H1 (cell line): ENCODE results near the gene TMEM273. TPM values are rescaled to one million over a fixed set of nuclear protein-coding genes. Genes with fewer than 3 reads are reported as not detected.
"Not testable (repeated sequence)": the region's sequence is repeated elsewhere in the genome, so short reads cannot be mapped to it uniquely, and the experiment has no call there.

Experiments used
- CTCF ChIA-PET: fragments of 300-600 bp; sonication (Branson Sonifier 250); formaldehyde crosslinking; loops from one replicate; lab custom pipeline; 2021; ENCODE audit not compliant: partially characterized antibody; lab: Charles Lee
- POLR2A ChIA-PET: fragments of 300-600 bp; sonication (Branson Sonifier 250); formaldehyde crosslinking; loops from one replicate; lab custom pipeline; 2021; ENCODE audit warnings: inconsistent platforms; ENCODE audit not compliant: partially characterized antibody; lab: Charles Lee
- DNase-seq, 2 experiments: peaks; one replicate each; pipeline versions ENCODE4 v3.0.0 to v3.0.0-alpha.2; 2010 to 2022; ENCODE audit warnings: low spot score in 2 of 2, low read depth in 1 of 2, mixed read lengths in 1 of 2
- FAIRE-seq: peaks from 2 replicates; lab custom pipeline; 2011; peaks lifted over from hg19 to GRCh38; lab: Jason Lieb, UNC
- H2AFZ ChIP-seq: 2 replicates; pipeline ENCODE4 v1.8.1; 2012; ENCODE audit warnings: low read length, inconsistent platforms
- H2AK5ac ChIP-seq: 2 replicates; pipeline ENCODE4 v1.6.1; 2013; ENCODE audit warnings: low read depth, low read length
- H2BK120ac ChIP-seq: replicated peaks from 2 replicates; pipeline ENCODE3; 2013; ENCODE audit warnings: low read depth, low read length, inconsistent platforms
- H2BK12ac ChIP-seq: 2 replicates; pipeline ENCODE4 v1.6.1; 2013; ENCODE audit warnings: low read depth, low read length
- H2BK15ac ChIP-seq: 2 replicates; pipeline ENCODE4 v1.6.1; 2013; ENCODE audit warnings: low read length
- H2BK20ac ChIP-seq: 2 replicates; pipeline ENCODE4 v1.6.1; 2013; ENCODE audit warnings: low read length
- H2BK5ac ChIP-seq: 2 replicates; pipeline ENCODE4 v1.6.1; 2013; ENCODE audit warnings: low read depth, low read length
- H3K14ac ChIP-seq: 2 replicates; pipeline ENCODE4 v1.6.1; 2013; ENCODE audit warnings: inconsistent platforms; ENCODE audit not compliant: insufficient read length
- H3K18ac ChIP-seq: 2 replicates; pipeline ENCODE4 v1.6.1; 2013; ENCODE audit warnings: low read length; ENCODE audit errors: extremely low read depth
- H3K23ac ChIP-seq: 2 replicates; pipeline ENCODE4 v1.6.1; 2013; ENCODE audit warnings: inconsistent platforms; ENCODE audit not compliant: insufficient read length
- H3K23me2 ChIP-seq: 2 replicates; pipeline ENCODE4 v1.6.1; 2013; ENCODE audit warnings: low read depth, low read length
- H3K27ac ChIP-seq: 2 replicates; pipeline ENCODE4 v1.6.1; 2011; ENCODE audit warnings: low read depth, low read length, inconsistent platforms
- H3K27me3 ChIP-seq, 4 experiments: replicated peaks in 1 of 4; 1 replicate in 1 of 4; 2 replicates in 3 of 4; pipeline versions ENCODE4 v1.6.1 to v1.8.1; 2011 to 2013; ENCODE audit warnings: low read length in 3 of 4, mild to moderate bottlenecking in 3 of 4, inconsistent platforms in 2 of 4, mixed read lengths in 2 of 4, moderate library complexity in 1 of 4; ENCODE audit not compliant: control insufficient read depth in 3 of 4, insufficient read depth in 3 of 4; ENCODE audit errors: extremely low read depth in 1 of 4
- H3K36me3 ChIP-seq, 4 experiments: 2 replicates each; pipeline versions ENCODE4 v1.6.1 to v1.8.1; 2011 to 2013; ENCODE audit warnings: mild to moderate bottlenecking in 4 of 4, low read length in 3 of 4, moderate library complexity in 2 of 4, control low read depth in 1 of 4, inconsistent platforms in 1 of 4; ENCODE audit not compliant: insufficient read depth in 4 of 4, control insufficient read depth in 2 of 4
- H3K4ac ChIP-seq: replicated peaks from 2 replicates; pipeline ENCODE3; 2013; ENCODE audit warnings: low read length, low read depth, mixed read lengths, inconsistent platforms; ENCODE audit not compliant: insufficient read length
- H3K4me1 ChIP-seq, 4 experiments: replicated peaks in 1 of 4; 1 replicate in 1 of 4; 2 replicates in 3 of 4; pipeline versions ENCODE4 v1.6.1 to v1.8.1; 2011 to 2013; ENCODE audit warnings: low read length in 3 of 4, inconsistent platforms in 2 of 4, mixed read lengths in 1 of 4; ENCODE audit not compliant: insufficient read depth in 4 of 4, control insufficient read depth in 3 of 4
- H3K4me2 ChIP-seq, 2 experiments: 2 replicates each; pipeline versions ENCODE4 v1.6.1 to v1.8.1; 2011 to 2013; ENCODE audit warnings: low read depth in 2 of 2, low read length in 2 of 2, control low read depth in 1 of 2, inconsistent platforms in 1 of 2, mild to moderate bottlenecking in 1 of 2; ENCODE audit not compliant: insufficient read depth in 1 of 2
- H3K4me3 ChIP-seq, 4 experiments: fragments of 200-600, 300-600 bp in 1 of 4; sonication (generic), shearing (Covaris generic), sonication (Bioruptor Twin) in 1 of 4; 2 replicates each; pipeline versions ENCODE4 v1.5.1 to v1.8.1; 2011 to 2016; ENCODE audit warnings: low read length in 4 of 4, low read depth in 3 of 4, control low read depth in 2 of 4, inconsistent platforms in 2 of 4, mild to moderate bottlenecking in 2 of 4, mixed read lengths in 1 of 4, moderate library complexity in 1 of 4; ENCODE audit not compliant: insufficient read depth in 2 of 4; ENCODE audit errors: extremely low read depth in 1 of 4
- H3K56ac ChIP-seq: replicated peaks from 2 replicates; pipeline ENCODE3; 2013; ENCODE audit warnings: low read depth, mild to moderate bottlenecking, mixed read lengths, low read length, inconsistent platforms; ENCODE audit not compliant: insufficient read length
- H3K79me1 ChIP-seq: 2 replicates; pipeline ENCODE4 v1.6.1; 2013; ENCODE audit warnings: low read depth, low read length, control low read depth
- H3K79me2 ChIP-seq, 2 experiments: 2 replicates each; pipeline versions ENCODE4 v1.6.1 to v1.8.1; 2012 to 2013; ENCODE audit warnings: low read length in 2 of 2, mild to moderate bottlenecking in 2 of 2, inconsistent platforms in 1 of 2; ENCODE audit not compliant: insufficient read depth in 2 of 2, control insufficient read depth in 1 of 2
- H3K9ac ChIP-seq, 4 experiments: replicated peaks in 1 of 4; 1 replicate in 1 of 4; 2 replicates in 3 of 4; pipeline versions ENCODE4 v1.6.1 to v1.8.1; 2011 to 2013; ENCODE audit warnings: low read depth in 3 of 4, low read length in 3 of 4, control low read depth in 2 of 4, mild to moderate bottlenecking in 2 of 4, moderate library complexity in 2 of 4, inconsistent platforms in 1 of 4; ENCODE audit errors: extremely low read depth in 1 of 4
- H3K9me3 ChIP-seq, 2 experiments: 2 replicates each; pipeline versions ENCODE4 v1.6.1 to v1.8.1; 2012 to 2013; ENCODE audit warnings: mild to moderate bottlenecking in 2 of 2, moderate library complexity in 2 of 2, control low read depth in 1 of 2, inconsistent platforms in 1 of 2, low read depth in 1 of 2, low read length in 1 of 2, mixed read lengths in 1 of 2; ENCODE audit not compliant: insufficient read depth in 2 of 2
- H4K20me1 ChIP-seq, 2 experiments: replicated peaks in 1 of 2; 2 replicates each; pipeline versions ENCODE3 to v1.8.1; 2011 to 2013; ENCODE audit warnings: inconsistent platforms in 2 of 2, low read length in 2 of 2, mild to moderate bottlenecking in 1 of 2; ENCODE audit not compliant: insufficient read depth in 2 of 2, control insufficient read depth in 1 of 2
- H4K5ac ChIP-seq: 2 replicates; pipeline ENCODE4 v1.6.1; 2013; ENCODE audit warnings: low read length, low read depth, mixed read lengths, inconsistent platforms; ENCODE audit not compliant: insufficient read length
- H4K8ac ChIP-seq: 2 replicates; pipeline ENCODE4 v1.8.0; 2013; ENCODE audit warnings: mild to moderate bottlenecking, moderate library complexity, low read length, inconsistent platforms; ENCODE audit not compliant: insufficient read depth; ENCODE audit errors: extremely low read depth
- H4K91ac ChIP-seq: replicated peaks from 2 replicates; pipeline ENCODE3; 2013; ENCODE audit warnings: low read length, mixed read lengths, inconsistent platforms; ENCODE audit not compliant: insufficient read length
- WGBS, 2 experiments: shearing (Covaris generic) in 1 of 2; methylation state at CpG; one replicate each; pipeline versions ENCODE4 v1.1.6 to v1.1.7; 2013 to 2015; ENCODE audit warnings: low lambda C conversion rate in 2 of 2, mixed read lengths in 2 of 2, inconsistent platforms in 1 of 2, low coverage in 1 of 2, missing lambda C conversion rate in 1 of 2; ENCODE audit not compliant: insufficient replicate concordance in 2 of 2, insufficient coverage in 1 of 2, insufficient read length in 1 of 2; ENCODE audit errors: extremely low coverage in 1 of 2, missing lambda C conversion rate in 1 of 2; 5-methylcytosine and 5-hydroxymethylcytosine counted together
- polyA plus RNA-seq, 7 experiments: library from polyadenylated mRNA; depleted of rRNA in 3 of 7; stranded (reverse) in 5 of 7; unstranded in 2 of 7; fragments of >200 nt in 5 of 7; fragments of 200-250 nt in 2 of 7; gene quantifications; 1 replicate in 5 of 7; 2 replicates in 1 of 7; 4 replicates in 1 of 7; pipeline versions ENCODE4 v1.2.1 to v1.2.3, GENCODE V29; 2011 to 2013; ENCODE audit warnings: missing spikeins in 2 of 7, mixed read lengths in 2 of 7
- total RNA-seq: library from RNA; stranded (reverse); fragmentation: NEBNext Ultra II Directional; extraction: Animal tissue kit (Norgen Biotek cat#: 25700); gene quantifications from 2 replicates; pipeline ENCODE4 v1.2.1, GENCODE V29; 2021

The TMEM273 gene
- total and polyA plus RNA-seq, 2 of the 8 experiments (the other 6 are each of a cell fraction or from before 2014, with no cell fraction given), result not detected

- H3K36me3 ChIP-seq, H4K20me1 ChIP-seq, H3K14ac ChIP-seq, H2BK120ac ChIP-seq, H3K27ac ChIP-seq, H3K23ac ChIP-seq, H3K4me2 ChIP-seq, H2BK12ac ChIP-seq, H2BK5ac ChIP-seq, H3K27me3 ChIP-seq, FAIRE-seq, H3K56ac ChIP-seq, H2BK15ac ChIP-seq, H3K23me2 ChIP-seq, H3K4me1 ChIP-seq, H2BK20ac ChIP-seq, H3K79me2 ChIP-seq, H2AK5ac ChIP-seq, H3K4ac ChIP-seq, H3K79me1 ChIP-seq, H4K8ac ChIP-seq, H4K91ac ChIP-seq, H4K5ac ChIP-seq, H3K9ac ChIP-seq, CTCF ChIA-PET, POLR2A ChIA-PET, H3K18ac ChIP-seq, H2AFZ ChIP-seq, DNase-seq, H3K9me3 ChIP-seq, H3K4me3 ChIP-seq: not testable (repeated sequence)
- WGBS, 2 experiments, result 92% methylated on average over 4 of the region's 4 CpGs; no CpG with 5 or more reads in 1 of the 2 experiments
Measured at GRCh38 chr10:49195864-49196263, 7.7 kb upstream of the TMEM273 start.
